HepG2 (cell line): ENCODE measurements around the gene KIAA0232. TPM values are rescaled to one million over a fixed set of nuclear protein-coding genes. Genes with fewer than 3 reads are reported as not detected.

Experiments used
- ATAC-seq: fragments of 200-7000 bp; cut with Tn5 transposase; 3 replicates; pipeline ENCODE4 v1.9.1; 2020; ENCODE audit warnings: mild to moderate bottlenecking, moderate library complexity
- BruUV-seq: library from RNA; stranded (reverse); fragments of 400-500 nt; replicated peaks from 2 replicates; lab custom pipeline; 2021; lab: Mats Ljungman, UMichigan
- CTCF ChIA-PET: fragments of 300-600 bp; formaldehyde crosslinking; extraction: SDS; loops from one replicate; lab custom pipeline; 2021; ENCODE audit warnings: low total read pairs, inconsistent platforms, low intra/inter-chr PET ratio; lab: Yijun Ruan, JAX
- POLR2A ChIA-PET: fragments of 350-600 bp; sonication (Branson Sonifier 250); formaldehyde crosslinking; loops from one replicate; lab custom pipeline; 2020; ENCODE audit warnings: antibody characterized with exemption, inconsistent platforms; lab: Yijun Ruan, JAX
- DNase-seq: peaks from one replicate; pipeline ENCODE4 v3.0.0-alpha.2; 2015; ENCODE audit warnings: low spot score
- FAIRE-seq: peaks from 3 replicates; lab custom pipeline; 2011; peaks lifted over from hg19 to GRCh38; lab: Jason Lieb, UNC
- H2AFZ ChIP-seq: one replicate; pipeline ENCODE4 v1.6.1; 2011; ENCODE audit warnings: low read length, inconsistent platforms
- H3K27ac ChIP-seq: fragments of 300-600 bp; 3 replicates; pipeline ENCODE4 v1.8.0; 2011; ENCODE audit warnings: mixed run types, mild to moderate bottlenecking, mixed read lengths, low read length, inconsistent platforms; ENCODE audit not compliant: insufficient read depth; ENCODE audit errors: extremely low read length
- H3K27me3 ChIP-seq, 2 experiments: fragments of 200-600 bp in 1 of 2; 2 replicates in 1 of 2; 3 replicates in 1 of 2; pipeline versions ENCODE4 v1.6.0 to v1.8.0; 2011; ENCODE audit warnings: low read length in 2 of 2, mild to moderate bottlenecking in 2 of 2, moderate library complexity in 2 of 2, inconsistent platforms in 1 of 2; ENCODE audit not compliant: insufficient read depth in 2 of 2, control insufficient read depth in 1 of 2
- H3K36me3 ChIP-seq, 2 experiments: fragments of 200-600 bp in 1 of 2; replicated peaks in 1 of 2; 2 replicates in 1 of 2; 3 replicates in 1 of 2; pipeline versions ENCODE4 v1.5.1 to v1.8.0; 2011; ENCODE audit warnings: low read length in 2 of 2, inconsistent platforms in 1 of 2; ENCODE audit not compliant: insufficient read depth in 2 of 2, control insufficient read depth in 1 of 2
- H3K4me1 ChIP-seq: 2 replicates; pipeline ENCODE4 v1.5.1; 2012; ENCODE audit warnings: low read length, inconsistent platforms; ENCODE audit not compliant: insufficient read depth
- H3K4me2 ChIP-seq: 2 replicates; pipeline ENCODE4 v1.6.0; 2011; ENCODE audit warnings: low read depth, low read length, inconsistent platforms
- H3K4me3 ChIP-seq, 3 experiments: fragments of 200-600 bp in 1 of 3; sonication (generic), shearing (Covaris generic) in 1 of 3; replicated peaks in 1 of 3; 2 replicates each; pipeline ENCODE4 v1.5.1; 2011 to 2016; ENCODE audit warnings: low read length in 3 of 3, inconsistent platforms in 2 of 3, low read depth in 2 of 3, mild to moderate bottlenecking in 2 of 3, control low read depth in 1 of 3, mixed read lengths in 1 of 3; ENCODE audit not compliant: insufficient read depth in 1 of 3
- H3K79me2 ChIP-seq: one replicate; pipeline ENCODE4 v1.6.1; 2011; ENCODE audit warnings: low read length, inconsistent platforms; ENCODE audit not compliant: insufficient read depth
- H3K9ac ChIP-seq: 2 replicates; pipeline ENCODE4 v1.6.0; 2011; ENCODE audit warnings: mild to moderate bottlenecking, low read depth, low read length, inconsistent platforms; ENCODE audit not compliant: insufficient read depth
- H3K9me3 ChIP-seq: 2 replicates; pipeline ENCODE4 v1.5.1; 2012; ENCODE audit warnings: mild to moderate bottlenecking, low read length
- H4K20me1 ChIP-seq: 2 replicates; pipeline ENCODE4 v1.6.0; 2011; ENCODE audit warnings: inconsistent platforms, mild to moderate bottlenecking, low read length, moderate library complexity; ENCODE audit not compliant: insufficient read depth
- AKNA ChIP-seq: sonication (generic); formaldehyde crosslinking; IDR thresholded peaks from 2 replicates; pipeline ENCODE4 v1.4.0; 2020; ENCODE audit warnings: missing genetic modification reagents, borderline replicate concordance
- CAMTA2 ChIP-seq: sonication (generic); formaldehyde crosslinking; IDR thresholded peaks from 2 replicates; pipeline ENCODE4 v1.4.0; 2020; ENCODE audit warnings: mild to moderate bottlenecking, missing genetic modification reagents, borderline replicate concordance
- CEBPB ChIP-seq: IDR thresholded peaks from 2 replicates; pipeline ENCODE4 v1.6.1; 2011; ENCODE audit warnings: low read depth, low read length, improper control_type of control experiment, borderline replicate concordance
- CREB1 ChIP-seq, 2 experiments: fragments of 450-650 bp in 1 of 2; IDR thresholded peaks; 2 replicates each; pipeline ENCODE4 v1.6.1; 2016 to 2017; ENCODE audit warnings: control low read depth in 1 of 2, mild to moderate bottlenecking in 1 of 2, missing compliant biosample characterization in 1 of 2, missing genetic modification characterization in 1 of 2
- MLX ChIP-seq: IDR thresholded peaks from 2 replicates; pipeline ENCODE4 v1.6.1; 2016
- NAIF1 ChIP-seq: sonication (generic); formaldehyde crosslinking; IDR thresholded peaks from 2 replicates; pipeline ENCODE4 v1.5.0; 2020; ENCODE audit warnings: mild to moderate bottlenecking, missing genetic modification reagents, borderline replicate concordance
- PHF5A ChIP-seq: IDR thresholded peaks from one replicate; pipeline ENCODE4 v1.6.1; 2018; ENCODE audit warnings: low read depth, missing genetic modification reagents; ENCODE audit not compliant: unreplicated experiment
- SIN3A ChIP-seq: IDR thresholded peaks from 2 replicates; pipeline ENCODE4 v1.6.1; 2011; ENCODE audit warnings: low read depth, mild to moderate bottlenecking, control low read depth, low read length, borderline replicate concordance
- SMC3 ChIP-seq: IDR thresholded peaks from 2 replicates; pipeline ENCODE4 v1.6.1; 2011; ENCODE audit warnings: low read length, improper control_type of control experiment
- TERF1 ChIP-seq: sonication (generic); formaldehyde crosslinking; IDR thresholded peaks from 2 replicates; pipeline ENCODE4 v1.8.0; 2022; ENCODE audit warnings: mild to moderate bottlenecking, missing genetic modification reagents, moderate library complexity
- ZFY ChIP-seq: sonication (generic); formaldehyde crosslinking; IDR thresholded peaks from 2 replicates; pipeline ENCODE4 v1.4.0; 2020; ENCODE audit warnings: missing genetic modification reagents
- ZNF232 ChIP-seq: sonication (generic); formaldehyde crosslinking; IDR thresholded peaks from 2 replicates; pipeline ENCODE4 v1.4.0; 2020; ENCODE audit warnings: missing genetic modification reagents, borderline replicate concordance
- ZNF430 ChIP-seq: sonication (generic); formaldehyde crosslinking; IDR thresholded peaks from 2 replicates; pipeline ENCODE4 v1.9.0; 2021; ENCODE audit warnings: mild to moderate bottlenecking, missing genetic modification reagents
- ZNF451 ChIP-seq: sonication (generic); formaldehyde crosslinking; IDR thresholded peaks from 2 replicates; pipeline ENCODE4 v1.5.0; 2020; ENCODE audit warnings: mild to moderate bottlenecking, missing genetic modification reagents
- ZNF570 ChIP-seq: sonication (generic); formaldehyde crosslinking; IDR thresholded peaks from 2 replicates; pipeline ENCODE4 v1.4.0; 2020; ENCODE audit warnings: mild to moderate bottlenecking, missing genetic modification reagents, borderline replicate concordance
- WGBS: methylation state at CpG from one replicate; pipeline ENCODE4 v1.1.6; 2017; ENCODE audit warnings: low lambda C conversion rate; 5-methylcytosine and 5-hydroxymethylcytosine counted together
- in situ Hi-C: cut with HindIII; loops from 2 replicates; pipeline ENCODE4 v1.10.0; 2017; ENCODE audit warnings: low pct_unique_long_range_greater_than_20kb; ENCODE audit not compliant: extremely low pct_ligation_motif_present
- intact Hi-C: fragments of 100-400 bp; cut with micrococcal nuclease; formaldehyde crosslinking; loops from one replicate; pipeline ENCODE4 v1.10.0; 2022; ENCODE audit not compliant: unreplicated experiment
- polyA plus RNA-seq, 8 experiments: library from polyadenylated mRNA; depleted of rRNA in 3 of 8; stranded (reverse) in 7 of 8; unstranded in 1 of 8; fragments of >200 nt; fragmentation: Illumina TruSeq in 4 of 8; extraction: Trizol in 4 of 8; gene quantifications; 2 replicates each; pipeline versions ENCODE4 v1.2.1 to v1.2.3, GENCODE V29; 2011 to 2016; ENCODE audit warnings: low read depth in 4 of 8, missing spikeins in 1 of 8, mixed read lengths in 1 of 8; ENCODE audit not compliant: insufficient read depth in 1 of 8
- total RNA-seq, 5 experiments: library from RNA; depleted of rRNA; stranded (reverse); fragments of >200 nt; fragmentation: Illumina TruSeq; extraction: Trizol; gene quantifications; 2 replicates each; pipeline ENCODE4 v1.2.3, GENCODE V29; 2016; ENCODE audit warnings: low read depth in 1 of 5
- TF ChIP-seq, protein P1 (sequence below): sonication (generic); formaldehyde crosslinking; conservative IDR thresholded peaks from 2 replicates; pipeline ENCODE4 v1.8.0; 2022; ENCODE audit warnings: missing genetic modification reagents

Gene KIAA0232
- total and polyA plus RNA-seq, 2 of the 13 experiments (the other 11 are each of a cell fraction or from before 2014, with no cell fraction given), result 7.8 to 17.1 TPM

GRCh38 chr4:6851431-6851830 lies 68.9 kb downstream of the KIAA0232 start (continued):
- no peak for TF ChIP-seq MLX
- TF ChIP-seq SMC3, result no peak
- TF ChIP-seq ZNF570 (CRISPR knock-in tag), result no peak
- no peak for TF ChIP-seq PHF5A (CRISPR knock-in tag)

- no peak overlapping the region for H3K27ac ChIP-seq
- DNase-seq, result no peak
- ATAC-seq, result no peak
- peaks cover 15% of the 10 kb centered on the region for H3K79me2 ChIP-seq
- no peaks in the 10 kb centered on the region for H3K27me3 ChIP-seq
- no peak overlapping the region for H3K4me3 ChIP-seq
- H3K4me2 ChIP-seq, result no peak overlapping the region
- peaks cover 20% of the 10 kb centered on the region; the same call in 1 of the 2 replicates for H3K9me3 ChIP-seq
- no TSS peak for BruUV-seq
- peaks cover 15 to 35% of the 10 kb centered on the region in 2 experiments for H3K36me3 ChIP-seq
- no peaks in the 10 kb centered on the region for H4K20me1 ChIP-seq
- 95% methylated on average over 2 of the region's 2 CpGs for WGBS
- FAIRE-seq, result no peak
- ChIA-PET POLR2A (no interaction called here), CTCF (no interaction called here)
- no peak overlapping the region for H2AFZ ChIP-seq
- in situ Hi-C loops (no loop called here), intact Hi-C loops (no loop called here)
- H3K4me1 ChIP-seq, result peaks cover 15% of the 10 kb centered on the region
- H3K9ac ChIP-seq, result no peak overlapping the region
- TF ChIP-seq AKNA (CRISPR knock-in tag) (no peak), NAIF1 (CRISPR knock-in tag) (no peak), TERF1 (CRISPR knock-in tag) (no peak), CAMTA2 (CRISPR knock-in tag) (no peak), CREB1 (IDR thresholded peaks at IDR 0.05) (no peak), CREB1 (CRISPR knock-in tag; IDR thresholded peaks at IDR 0.05) (no peak), ZNF451 (CRISPR knock-in tag) (no peak), ZNF232 (CRISPR knock-in tag) (no peak), SIN3A (no peak), ZNF430 (CRISPR knock-in tag) (no peak), CEBPB (no peak), ZFY (CRISPR knock-in tag) (no peak)
- TF ChIP-seq, protein P1, sequence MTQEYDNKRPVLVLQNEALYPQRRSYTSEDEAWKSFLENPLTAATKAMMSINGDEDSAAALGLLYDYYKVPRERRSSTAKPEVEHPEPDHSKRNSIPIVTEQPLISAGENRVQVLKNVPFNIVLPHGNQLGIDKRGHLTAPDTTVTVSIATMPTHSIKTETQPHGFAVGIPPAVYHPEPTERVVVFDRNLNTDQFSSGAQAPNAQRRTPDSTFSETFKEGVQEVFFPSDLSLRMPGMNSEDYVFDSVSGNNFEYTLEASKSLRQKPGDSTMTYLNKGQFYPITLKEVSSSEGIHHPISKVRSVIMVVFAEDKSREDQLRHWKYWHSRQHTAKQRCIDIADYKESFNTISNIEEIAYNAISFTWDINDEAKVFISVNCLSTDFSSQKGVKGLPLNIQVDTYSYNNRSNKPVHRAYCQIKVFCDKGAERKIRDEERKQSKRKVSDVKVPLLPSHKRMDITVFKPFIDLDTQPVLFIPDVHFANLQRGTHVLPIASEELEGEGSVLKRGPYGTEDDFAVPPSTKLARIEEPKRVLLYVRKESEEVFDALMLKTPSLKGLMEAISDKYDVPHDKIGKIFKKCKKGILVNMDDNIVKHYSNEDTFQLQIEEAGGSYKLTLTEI (CRISPR knock-in tag), result no peak
These were observed 69.4 kb downstream of the KIAA0232 start for GRCh38 chr4:6851962-6852361.
